NCI-H345 (cell line): ENCODE data around the gene C12orf57.
A peak's percentile ranks its signal among the peaks of the same experiment; 100 is the strongest.

Source experiments
- DNase-seq: peaks from one replicate; lab custom pipeline; 2025; lab: John Stamatoyannopoulos, UW

The C12orf57 gene

DNA sequence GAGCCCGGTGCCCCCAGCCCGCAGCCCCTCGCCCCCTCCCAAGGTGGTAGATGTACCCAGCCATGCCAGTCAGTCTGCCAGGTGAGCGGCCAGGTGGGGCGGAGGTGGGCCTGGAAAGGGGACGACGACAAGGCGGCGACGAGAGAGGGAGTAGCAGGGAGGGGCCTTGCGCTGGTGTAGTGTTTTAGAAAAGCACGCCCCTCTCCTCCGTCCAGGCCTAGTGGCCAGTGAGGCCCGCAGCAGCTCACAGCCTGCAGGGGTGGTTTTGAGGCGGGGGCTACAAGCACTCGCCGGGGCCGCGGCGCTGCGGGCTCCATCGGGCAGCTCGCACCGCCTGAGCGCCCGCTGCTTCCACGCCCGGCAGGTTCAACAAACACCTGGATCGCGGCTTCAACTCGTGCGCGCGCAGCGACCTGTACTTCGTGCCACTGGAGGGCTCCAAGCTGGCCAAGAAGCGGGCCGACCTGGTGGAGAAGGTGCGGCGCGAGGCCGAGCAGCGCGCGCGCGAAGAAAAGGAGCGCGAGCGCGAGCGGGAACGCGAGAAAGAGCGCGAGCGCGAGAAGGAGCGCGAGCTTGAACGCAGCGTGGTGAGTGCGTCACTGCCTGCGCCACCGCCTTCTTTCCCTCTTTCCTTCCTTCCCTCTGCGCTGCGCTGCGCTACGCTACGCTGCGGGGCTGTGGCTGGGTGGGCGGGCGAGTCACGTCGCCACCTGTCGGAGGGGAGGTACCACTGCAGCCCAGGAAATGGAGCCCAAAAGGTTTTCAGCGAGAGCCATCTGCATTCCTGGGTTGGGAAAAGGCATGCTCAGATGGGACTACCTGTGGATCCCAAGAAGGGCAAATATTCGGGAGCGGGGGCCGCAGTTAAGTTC lies 6.1 kb upstream of the C12orf57 start:
- DNase-seq = peak; percentile 97

DNA sequence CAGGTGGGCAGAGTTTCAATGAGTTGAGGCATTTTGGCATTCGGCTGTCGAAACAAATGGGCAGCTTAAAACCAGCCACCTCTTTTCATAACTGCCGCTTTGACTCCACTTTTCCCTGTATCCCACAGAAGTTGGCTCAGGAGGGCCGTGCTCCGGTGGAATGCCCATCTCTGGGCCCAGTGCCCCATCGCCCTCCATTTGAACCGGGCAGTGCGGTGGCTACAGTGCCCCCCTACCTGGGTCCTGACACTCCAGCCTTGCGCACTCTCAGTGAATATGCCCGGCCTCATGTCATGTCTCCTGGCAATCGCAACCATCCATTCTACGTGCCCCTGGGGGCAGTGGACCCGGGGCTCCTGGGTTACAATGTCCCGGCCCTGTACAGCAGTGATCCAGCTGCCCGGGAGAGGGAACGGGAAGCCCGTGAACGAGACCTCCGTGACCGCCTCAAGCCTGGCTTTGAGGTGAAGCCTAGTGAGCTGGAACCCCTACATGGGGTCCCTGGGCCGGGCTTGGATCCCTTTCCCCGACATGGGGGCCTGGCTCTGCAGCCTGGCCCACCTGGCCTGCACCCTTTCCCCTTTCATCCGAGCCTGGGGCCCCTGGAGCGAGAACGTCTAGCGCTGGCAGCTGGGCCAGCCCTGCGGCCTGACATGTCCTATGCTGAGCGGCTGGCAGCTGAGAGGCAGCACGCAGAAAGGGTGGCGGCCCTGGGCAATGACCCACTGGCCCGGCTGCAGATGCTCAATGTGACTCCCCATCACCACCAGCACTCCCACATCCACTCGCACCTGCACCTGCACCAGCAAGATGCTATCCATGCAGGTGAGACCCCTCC lies 5.2 kb upstream of the C12orf57 start:
- DNase-seq = no peak

DNA sequence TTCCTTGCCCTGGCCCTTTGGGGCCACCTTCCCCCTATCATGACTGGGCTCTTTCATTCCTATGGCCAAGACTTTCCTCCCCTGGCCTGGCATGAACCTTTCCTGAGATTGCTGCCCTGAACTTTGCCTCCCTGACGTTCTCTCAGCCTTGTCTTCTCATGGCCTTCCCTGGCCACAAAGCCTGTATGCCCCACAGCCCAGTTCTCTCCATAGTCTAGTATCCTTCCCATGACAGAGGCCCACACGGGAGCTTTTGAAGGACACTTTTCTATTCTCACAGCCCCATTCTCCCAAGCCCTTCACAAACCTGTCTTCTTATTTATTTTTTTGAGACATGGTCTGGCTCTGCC lies 4.7 kb upstream of the C12orf57 start:
- no peak for DNase-seq

DNA sequence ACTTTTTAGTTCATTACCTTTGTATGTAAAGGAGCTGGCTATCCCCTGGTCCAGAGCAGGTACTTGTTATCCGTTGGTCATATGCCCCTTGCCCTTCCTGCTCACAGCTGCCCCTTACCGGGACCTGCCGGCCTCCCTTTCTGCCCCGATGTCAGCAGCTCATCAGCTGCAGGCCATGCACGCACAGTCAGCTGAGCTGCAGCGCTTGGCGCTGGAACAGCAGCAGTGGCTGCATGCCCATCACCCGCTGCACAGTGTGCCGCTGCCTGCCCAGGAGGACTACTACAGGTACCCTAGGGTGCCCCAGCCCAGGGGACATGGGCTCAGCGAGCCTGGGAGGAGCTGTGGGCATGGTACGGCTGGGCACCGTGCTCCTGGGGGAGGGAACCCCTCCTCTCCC lies 2.6 kb upstream of the C12orf57 start:
- no peak for DNase-seq

DNA sequence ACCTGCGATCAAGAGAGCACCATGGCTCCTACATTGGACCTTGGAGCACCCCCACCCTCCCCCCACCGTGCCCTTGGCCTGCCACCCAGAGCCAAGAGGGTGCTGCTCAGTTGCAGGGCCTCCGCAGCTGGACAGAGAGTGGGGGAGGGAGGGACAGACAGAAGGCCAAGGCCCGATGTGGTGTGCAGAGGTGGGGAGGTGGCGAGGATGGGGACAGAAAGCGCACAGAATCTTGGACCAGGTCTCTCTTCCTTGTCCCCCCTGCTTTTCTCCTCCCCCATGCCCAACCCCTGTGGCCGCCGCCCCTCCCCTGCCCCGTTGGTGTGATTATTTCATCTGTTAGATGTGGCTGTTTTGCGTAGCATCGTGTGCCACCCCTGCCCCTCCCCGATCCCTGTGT lies 2.0 kb upstream of the C12orf57 start:
- DNase-seq = no peak

DNA sequence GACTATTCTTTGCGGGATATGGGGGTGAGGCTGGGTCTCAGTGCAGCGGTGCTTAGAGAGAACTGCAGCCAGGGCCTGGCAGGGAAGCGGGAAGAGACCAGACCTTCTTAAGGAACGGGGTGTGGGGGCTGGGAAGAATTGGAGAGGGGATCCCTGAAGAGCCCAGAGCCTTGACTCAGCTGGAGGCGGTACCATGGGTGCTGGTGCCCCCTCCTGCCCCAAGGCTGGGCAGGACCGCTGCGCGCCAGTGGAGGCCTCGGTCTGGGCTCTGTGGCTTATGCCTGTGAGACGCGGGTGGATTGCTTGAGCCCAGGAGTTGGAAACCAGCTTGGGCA lies 1.5 kb upstream of the C12orf57 start:
- no peak for DNase-seq

DNA sequence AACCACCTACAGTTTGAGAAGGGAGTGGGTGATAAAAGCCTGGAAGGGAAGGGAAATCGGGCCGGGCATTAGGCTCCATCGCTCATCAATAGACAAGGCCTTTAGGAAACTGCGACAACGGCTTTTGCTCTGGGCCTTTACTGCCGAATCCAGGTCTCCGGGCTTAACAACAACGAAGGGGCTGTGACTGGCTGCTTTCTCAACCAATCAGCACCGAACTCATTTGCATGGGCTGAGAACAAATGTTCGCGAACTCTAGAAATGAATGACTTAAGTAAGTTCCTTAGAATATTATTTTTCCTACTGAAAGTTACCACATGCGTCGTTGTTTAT lies 467 bp upstream of the C12orf57 start:
- peak; percentile 90 for DNase-seq

DNA sequence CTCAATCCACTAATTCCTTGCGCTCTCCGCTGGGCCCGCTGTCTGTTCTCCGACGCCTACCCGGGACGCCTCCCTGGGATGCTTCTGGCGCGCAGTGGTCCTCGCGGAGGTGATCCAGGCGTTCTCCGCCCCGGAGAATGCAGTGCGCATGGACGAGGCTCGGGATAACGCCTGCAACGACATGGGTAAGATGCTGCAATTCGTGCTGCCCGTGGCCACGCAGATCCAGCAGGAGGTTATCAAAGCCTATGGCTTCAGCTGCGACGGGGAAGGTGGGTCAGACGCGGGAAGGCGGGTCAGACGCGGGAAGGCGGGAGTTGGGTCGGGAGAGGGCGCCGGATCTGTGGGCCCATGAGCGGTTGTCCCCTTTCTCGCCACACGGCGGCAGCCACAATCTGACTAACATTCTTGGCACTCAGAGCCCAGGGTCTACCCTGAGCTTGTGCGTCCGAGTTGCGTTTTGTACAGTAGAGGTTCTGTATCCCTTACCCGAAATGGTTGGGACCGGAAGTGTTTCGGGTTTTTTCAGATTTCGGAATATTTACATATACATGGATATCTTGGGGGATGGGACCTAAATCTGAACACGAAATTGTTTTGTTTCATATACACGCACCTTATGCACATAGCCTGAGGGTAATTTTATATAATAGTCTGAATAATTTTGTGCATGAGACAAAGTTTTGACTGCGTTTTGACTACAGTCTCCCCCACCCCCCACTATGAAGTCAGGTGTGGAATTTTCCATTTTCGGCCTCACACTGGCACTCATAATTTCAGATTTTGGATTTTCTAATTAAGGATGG lies 762 bp downstream of the C12orf57 start:
- DNase-seq = peak; percentile 96

DNA sequence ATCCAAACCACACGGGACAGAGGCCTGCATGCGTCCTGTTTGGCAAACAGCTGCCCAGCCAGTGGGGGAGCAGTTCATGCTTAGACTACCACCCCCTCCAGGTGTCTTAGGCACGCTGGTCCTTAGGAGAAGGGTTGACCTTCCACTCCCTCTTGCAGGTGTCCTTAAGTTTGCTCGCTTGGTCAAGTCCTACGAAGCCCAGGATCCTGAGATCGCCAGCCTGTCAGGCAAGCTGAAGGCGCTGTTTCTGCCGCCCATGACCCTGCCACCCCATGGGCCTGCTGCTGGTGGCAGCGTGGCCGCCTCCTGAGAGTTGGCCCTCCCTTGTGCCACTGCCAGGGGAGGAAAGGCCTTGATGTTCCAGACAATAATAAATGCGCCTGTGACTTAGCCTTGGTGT lies 1.8 kb downstream of the C12orf57 start:
- DNase-seq = no peak

DNA sequence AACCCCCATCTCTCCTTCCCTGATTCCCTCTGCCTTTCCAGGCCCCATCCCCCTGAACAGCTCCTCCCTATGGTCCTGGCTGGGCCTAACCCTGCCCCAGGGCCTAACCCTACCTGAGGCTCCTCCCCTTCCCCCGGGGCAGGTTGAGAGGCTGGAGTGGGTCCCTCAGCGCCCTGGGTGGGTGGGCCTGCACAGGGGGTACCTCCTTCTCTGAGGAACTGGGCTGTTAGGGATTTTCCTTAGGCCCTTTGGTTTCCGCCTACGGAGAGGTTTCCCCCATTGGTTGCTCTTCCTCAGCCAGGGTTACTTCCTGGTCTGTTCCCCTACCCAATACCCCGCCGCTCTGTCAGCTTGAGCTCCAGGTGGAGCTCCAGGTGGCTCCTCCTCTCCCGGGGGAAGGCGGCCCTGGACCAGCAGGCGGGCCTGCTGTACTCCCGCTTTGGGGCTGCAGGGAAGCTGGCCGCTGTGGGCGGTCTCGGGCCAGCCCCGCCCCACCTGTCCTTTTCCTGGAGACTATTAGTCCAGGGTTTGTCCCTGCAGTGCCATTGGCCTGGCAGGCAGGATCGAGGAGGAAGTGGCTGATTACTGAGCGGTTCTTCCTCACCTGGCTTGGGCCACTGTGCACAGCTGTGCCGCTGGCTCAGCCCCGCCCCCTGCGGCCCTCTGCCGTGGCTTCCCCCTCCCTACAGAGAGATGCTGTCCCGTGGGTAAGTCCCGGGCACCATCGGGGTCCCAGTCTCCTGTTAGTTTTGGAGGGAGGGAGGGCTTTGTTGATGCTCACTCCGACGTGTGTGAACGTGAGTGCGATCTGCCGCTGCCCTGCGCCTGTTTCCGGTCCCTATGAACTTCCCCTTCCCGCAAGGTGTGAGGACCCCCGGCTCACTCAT lies 2.5 kb downstream of the C12orf57 start:
- DNase-seq = peak; percentile 96

DNA sequence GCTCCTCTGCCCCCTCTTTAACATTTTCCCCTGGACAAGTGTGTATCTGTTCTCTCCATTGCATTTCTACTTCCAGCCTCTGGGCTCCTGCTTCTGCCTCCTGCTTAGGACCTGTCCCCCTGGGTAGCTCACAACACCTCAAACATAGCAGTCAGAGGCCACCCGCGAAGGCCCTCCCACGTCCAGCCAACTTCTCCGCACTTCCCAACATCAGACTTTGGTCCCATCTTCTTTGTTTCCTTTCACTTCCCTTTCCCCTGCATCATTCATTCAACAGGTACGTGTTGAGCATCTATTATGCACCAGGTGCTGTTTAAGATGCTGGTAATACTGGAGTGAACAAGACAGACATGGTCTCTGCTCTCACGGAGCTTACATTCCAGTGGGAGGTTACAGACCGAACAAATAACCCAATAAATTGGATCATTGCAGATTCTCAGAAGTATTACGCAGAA lies 3.1 kb downstream of the C12orf57 start:
- no peak for DNase-seq

DNA sequence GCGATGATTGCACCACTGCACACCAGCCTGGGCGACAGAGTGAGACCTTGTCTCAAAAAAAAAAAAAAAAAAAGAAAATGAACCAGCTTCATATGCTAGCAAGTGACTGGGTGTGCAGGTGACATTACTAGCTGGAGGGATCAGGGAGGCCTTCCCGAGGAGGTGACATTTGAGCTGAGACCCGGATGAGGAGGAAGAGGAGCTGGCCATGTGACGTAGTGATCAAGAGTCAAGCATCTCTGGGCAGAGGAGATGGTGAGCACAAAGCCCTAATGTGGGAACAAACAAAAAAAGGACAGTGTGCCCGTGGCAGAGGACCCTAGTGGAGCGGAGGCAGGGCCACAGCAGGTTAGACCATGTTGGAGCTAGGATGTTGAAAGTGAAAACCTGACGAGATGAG lies 3.8 kb downstream of the C12orf57 start:
- no peak for DNase-seq

DNA sequence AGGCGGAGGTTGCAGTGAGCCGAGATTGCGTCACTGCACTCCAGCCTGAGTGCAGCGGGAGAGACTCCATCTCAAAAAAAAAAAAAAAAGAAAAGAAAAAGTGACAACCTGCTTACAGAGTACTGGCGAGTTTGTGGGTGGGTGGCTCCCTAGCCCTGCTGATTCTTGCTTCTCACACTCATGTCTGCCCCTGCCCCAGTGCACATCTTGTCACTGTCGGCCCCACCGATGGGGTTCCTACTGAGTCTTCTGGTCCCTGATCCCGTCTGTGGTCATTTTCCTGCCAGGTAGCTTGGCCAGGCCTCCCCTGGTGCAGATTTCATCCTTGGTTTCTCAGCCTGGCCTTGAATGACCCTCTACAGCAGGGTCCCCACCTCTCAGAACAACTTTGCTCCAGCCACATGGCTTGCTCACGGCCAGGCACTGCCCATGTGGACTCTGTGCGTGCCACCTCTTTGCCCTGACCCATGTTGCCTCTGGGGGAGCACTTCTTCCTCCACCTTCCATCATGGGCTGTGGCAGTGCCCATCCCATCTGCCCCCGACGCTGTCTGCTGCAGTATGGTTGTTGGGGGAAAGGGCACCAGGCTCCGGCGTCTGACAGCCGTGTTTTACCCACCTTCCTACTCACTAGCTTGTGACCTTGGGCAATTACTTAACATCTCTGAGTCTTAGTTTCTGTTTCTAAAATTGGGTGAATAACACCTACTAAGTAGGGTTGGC lies 5.2 kb downstream of the C12orf57 start:
- no peak for DNase-seq

DNA sequence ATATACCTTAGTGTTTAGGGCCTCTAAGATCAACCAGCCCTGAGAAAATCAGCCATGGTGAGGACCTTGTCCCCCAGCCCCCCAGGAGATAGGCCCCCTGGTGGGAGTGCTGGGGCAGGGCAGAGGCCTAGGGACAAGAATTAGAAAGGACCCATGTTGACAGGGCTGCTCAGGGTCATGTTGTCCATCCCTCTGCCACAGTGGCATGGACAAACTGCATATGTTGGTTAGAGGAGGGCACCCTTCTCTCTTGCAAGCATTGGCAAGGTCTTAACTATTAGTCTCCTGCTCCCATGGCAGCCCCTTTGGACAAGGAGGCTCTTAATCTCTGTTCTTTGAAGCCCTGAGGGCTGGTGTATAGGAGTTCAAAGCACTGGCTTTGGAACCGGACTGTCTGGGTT lies 6.6 kb downstream of the C12orf57 start:
- no peak for DNase-seq

DNA sequence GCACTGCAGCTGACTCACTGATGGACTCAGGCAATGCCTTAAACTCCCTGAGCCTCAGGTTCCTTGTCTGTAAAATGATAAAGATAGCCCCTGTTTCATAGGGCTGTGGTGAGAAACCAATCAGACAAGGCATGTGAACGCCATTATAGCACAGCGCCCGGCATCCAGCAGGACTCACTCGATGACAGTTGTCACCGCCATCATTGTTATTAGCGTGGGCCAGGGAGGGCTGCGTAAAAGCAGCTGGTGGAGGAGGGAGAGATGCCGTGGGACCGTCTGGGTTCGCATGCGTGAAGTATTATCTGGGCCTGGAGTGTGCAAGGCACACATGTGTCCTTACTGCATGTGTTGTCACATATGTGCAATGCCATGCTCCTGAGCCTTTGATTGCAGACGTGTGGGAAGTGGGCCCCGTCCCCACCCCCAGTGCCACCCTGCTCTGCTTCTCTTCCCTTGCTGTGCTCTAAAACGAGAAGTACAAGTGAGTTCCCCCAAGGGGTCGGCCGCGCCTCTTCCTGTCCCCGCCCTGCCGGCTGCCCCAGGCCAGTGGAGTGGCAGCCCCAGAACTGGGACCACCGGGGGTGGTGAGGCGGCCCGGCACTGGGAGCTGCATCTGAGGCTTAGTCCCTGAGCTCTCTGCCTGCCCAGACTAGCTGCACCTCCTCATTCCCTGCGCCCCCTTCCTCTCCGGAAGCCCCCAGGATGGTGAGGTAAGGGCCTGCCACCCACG lies 7.2 kb downstream of the C12orf57 start, which contains the start of gene PTPN6:
PTPN6 (plus strand) TSS at position 546 of the 730 bp plus-strand sequence; CDS start at position 703, 157 bp downstream.
- DNase-seq = no peak

DNA sequence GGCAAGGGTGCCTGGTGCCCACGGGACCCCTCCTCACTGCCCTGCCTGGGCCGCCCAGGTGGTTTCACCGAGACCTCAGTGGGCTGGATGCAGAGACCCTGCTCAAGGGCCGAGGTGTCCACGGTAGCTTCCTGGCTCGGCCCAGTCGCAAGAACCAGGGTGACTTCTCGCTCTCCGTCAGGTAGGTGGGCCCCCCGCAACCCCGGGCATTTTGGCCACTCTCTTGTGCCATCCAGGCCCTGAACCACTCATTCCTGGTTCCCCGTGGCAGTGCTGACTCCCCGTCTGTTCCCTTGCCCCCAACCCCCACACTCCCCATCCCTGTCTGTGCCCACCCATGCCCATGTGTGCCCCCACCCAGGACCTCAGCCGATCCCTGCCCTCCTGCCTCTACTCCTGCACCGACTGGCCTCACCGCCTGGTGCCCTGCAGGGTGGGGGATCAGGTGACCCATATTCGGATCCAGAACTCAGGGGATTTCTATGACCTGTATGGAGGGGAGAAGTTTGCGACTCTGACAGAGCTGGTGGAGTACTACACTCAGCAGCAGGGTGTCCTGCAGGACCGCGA lies 7.8 kb downstream of the C12orf57 start:
- DNase-seq = no peak

DNA sequence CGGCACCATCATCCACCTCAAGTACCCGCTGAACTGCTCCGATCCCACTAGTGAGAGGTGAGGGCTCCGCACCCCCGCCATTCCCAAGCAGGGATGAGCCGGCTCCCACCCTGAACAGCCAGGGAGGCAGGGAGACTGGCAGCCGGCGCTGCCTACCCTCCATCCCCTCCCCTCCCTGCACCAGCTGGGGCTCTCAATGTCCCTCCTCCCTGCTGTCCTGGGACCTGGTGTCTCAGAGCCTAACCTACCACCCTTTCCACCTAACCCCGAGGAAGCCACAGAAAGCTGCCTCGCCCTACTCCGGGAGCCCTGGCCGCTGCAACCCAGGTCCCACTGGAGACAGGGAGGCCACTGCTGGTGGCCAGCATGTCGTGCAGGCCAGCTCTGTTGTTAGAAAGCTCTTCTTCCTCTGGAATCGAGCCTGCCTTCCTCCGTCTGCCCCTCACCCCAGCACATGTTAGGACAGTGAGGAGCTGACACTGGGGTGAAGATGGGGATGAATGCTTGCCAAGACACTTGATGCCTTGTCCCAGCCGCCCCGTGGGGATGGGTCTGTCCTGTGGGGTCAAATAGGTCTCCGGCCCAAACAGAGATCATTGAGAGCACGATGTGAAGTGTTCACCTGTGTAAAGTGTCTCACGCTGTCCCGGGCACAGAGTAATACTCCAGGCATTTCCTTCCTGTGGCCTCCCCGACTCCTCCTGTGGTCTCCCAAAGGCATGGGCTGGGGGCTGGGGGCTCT lies 8.5 kb downstream of the C12orf57 start:
- no peak for DNase-seq

DNA sequence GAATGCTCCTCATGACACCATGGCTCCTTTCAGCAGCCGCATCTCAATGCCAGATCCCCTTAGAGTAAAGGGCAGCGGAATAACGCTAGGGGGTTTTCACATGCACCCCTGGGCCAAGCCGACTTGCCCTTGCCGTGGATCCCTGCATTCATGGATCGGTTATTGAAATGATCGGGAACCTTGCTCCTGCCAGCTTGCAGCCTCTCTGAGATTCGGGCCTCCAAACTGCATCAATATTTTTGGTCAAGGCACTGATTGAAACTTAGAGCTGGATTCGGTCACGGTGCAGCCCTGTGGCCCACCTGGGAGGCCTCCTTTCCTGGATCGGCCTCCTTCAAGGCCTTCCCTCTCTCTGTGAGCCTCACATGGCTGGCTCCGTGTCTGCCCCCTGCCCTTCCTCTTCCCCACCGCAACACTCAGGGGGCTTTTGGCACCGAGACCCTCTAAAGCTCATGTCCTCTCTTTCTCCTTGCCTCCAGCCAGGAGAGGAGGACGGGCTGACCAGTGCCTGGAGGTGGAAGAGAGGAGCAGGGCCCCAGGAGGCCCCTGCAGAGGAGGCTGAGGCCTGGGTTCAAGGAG lies 9.1 kb downstream of the C12orf57 start:
- DNase-seq = no peak
